Measurements from ENCODE around the gene MAGIX. TPM values are rescaled to one million over a fixed set of nuclear protein-coding genes. Genes with fewer than 3 reads are reported as not detected.

MAGIX gene
- total RNA-seq, result 1.4 and 6.3 TPM in 2 replicates

GRCh38 chrX:49162620-49163019 is at the start of gene MAGIX:
Gene MAGIX, plus strand, starts transcription at chrX:49162758. Its CDS starts 132 bp downstream, at chrX:49162890.

GRCh38 chrX:49171752-49172279 is 9.3 kb downstream of the MAGIX start, which contains the start of gene PLP2:
Gene PLP2, plus strand, starts transcription at chrX:49171898. Its CDS starts 103 bp downstream, at chrX:49172001.

GRCh38 chrX:49186125-49187027 is 23.8 kb downstream of the MAGIX start, which contains the start of gene PRICKLE3:
Gene PRICKLE3, minus strand, starts transcription at chrX:49186373. Its CDS starts 76 bp downstream, at chrX:49186297.

GRCh38 chrX:49199906-49200771 is 37.6 kb downstream of the MAGIX start, which contains the start of gene SYP:
Gene SYP, minus strand, starts transcription at chrX:49200193. Its CDS starts 7 bp downstream, at chrX:49200186.

Other genes starting within 250 kb of the MAGIX start
- gene PIM2, start 243.7 kb upstream of the MAGIX start, total RNA-seq, result 6.9 and 7.4 TPM in 2 replicates
- gene OTUD5, start 205.2 kb upstream of the MAGIX start, total RNA-seq, result 39.2 and 48.0 TPM in 2 replicates
- gene KCND1, start 190.9 kb upstream of the MAGIX start, total RNA-seq, result 1.4 and 2.0 TPM in 2 replicates
- gene GRIPAP1, start 160.5 kb upstream of the MAGIX start, total RNA-seq, result 11.3 and 19.0 TPM in 2 replicates
- gene TFE3, start 119.4 kb upstream of the MAGIX start, total RNA-seq, result 66.3 and 69.2 TPM in 2 replicates
- 0.58 and 1.4 TPM in 2 replicates for gene CCDC120, start 103.8 kb upstream of the MAGIX start, total RNA-seq
- 19.7 and 34.6 TPM in 2 replicates for gene PRAF2, start 88.8 kb upstream of the MAGIX start, total RNA-seq
- 55.6 and 65.9 TPM in 2 replicates for gene WDR45, start 82.9 kb upstream of the MAGIX start, total RNA-seq
- 27.4 and 34.4 TPM in 2 replicates for gene GPKOW, start 39.0 kb upstream of the MAGIX start, total RNA-seq
- 118 TPM in 2 replicates for gene PLP2, start 9.1 kb downstream of the MAGIX start, total RNA-seq
- gene PRICKLE3, start 23.6 kb downstream of the MAGIX start, total RNA-seq, result 5.8 and 8.5 TPM in 2 replicates
- 0.29 TPM in 1 of 2 replicates, not detected in the other for gene SYP, start 37.4 kb downstream of the MAGIX start, total RNA-seq
- gene CACNA1F, start 70.6 kb downstream of the MAGIX start, total RNA-seq, result not detected in 2 replicates
- 16.5 and 24.5 TPM in 2 replicates for gene CCDC22, start 72.7 kb downstream of the MAGIX start, total RNA-seq
- gene FOXP3, start 102.0 kb downstream of the MAGIX start, total RNA-seq, result not detected in 2 replicates
- gene PPP1R3F, start 107.0 kb downstream of the MAGIX start, total RNA-seq, result 0.58 and 8.2 TPM in 2 replicates
- not detected in 2 replicates for gene GAGE10, start 140.9 kb downstream of the MAGIX start, total RNA-seq
- not detected in 2 replicates for gene GAGE12J, start 159.3 kb downstream of the MAGIX start, total RNA-seq
- not detected in 2 replicates for gene GAGE13, start 168.8 kb downstream of the MAGIX start, total RNA-seq

Data from myometrial cell (primary cell).